Measurements from ENCODE around the gene PEPD.

- no peak for TF ChIP-seq CTCF (IDR thresholded peaks at IDR 0.05)
- TF ChIP-seq POLR2AphosphoS5 (IDR thresholded peaks at IDR 0.05) = no peak
- no peak for TF ChIP-seq POLR2A (IDR thresholded peaks at IDR 0.05)
Observed at GRCh38 chr19:33449799-33450198, 71.8 kb downstream of the PEPD start.
